Measurements from ENCODE around the gene ZNF213. TPM values are rescaled to one million over a fixed set of nuclear protein-coding genes. Genes with fewer than 3 reads are reported as not detected.

The ZNF213 gene
- polyA plus RNA-seq, 12 donors, result 7.3 to 13.0 (median 9.5) TPM; not detected in 1

DNA sequence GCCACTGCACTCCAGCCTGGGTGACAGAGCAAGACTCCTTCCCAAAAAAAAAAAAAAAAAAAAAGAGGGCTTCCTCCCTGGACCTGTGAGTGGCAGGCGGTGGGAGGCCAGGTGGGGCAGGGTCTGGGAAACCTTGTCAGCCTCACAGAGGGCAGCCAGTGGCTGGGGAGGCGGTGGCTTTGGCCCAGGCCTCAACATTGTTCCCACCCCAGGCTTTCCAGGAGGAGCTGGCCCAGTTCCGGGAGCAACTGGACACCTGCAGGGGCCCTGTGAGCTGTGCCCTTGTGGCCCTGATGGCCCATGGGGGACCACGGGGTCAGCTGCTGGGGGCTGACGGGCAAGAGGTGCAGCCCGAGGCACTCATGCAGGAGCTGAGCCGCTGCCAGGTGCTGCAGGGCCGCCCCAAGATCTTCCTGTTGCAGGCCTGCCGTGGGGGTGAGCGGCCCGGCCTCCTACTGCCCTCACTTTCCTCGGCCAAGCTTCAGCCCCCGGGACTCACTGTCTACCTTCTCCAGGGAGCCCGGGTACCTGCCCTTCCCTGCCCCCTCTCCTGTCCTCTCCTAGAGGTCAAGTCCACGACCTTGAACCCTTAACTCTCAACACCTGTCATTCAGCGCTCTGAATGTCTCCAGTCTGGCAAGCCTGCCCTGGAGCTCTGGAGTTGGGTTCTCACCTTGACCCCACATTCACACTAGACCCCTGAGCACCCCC lies 12.4 kb downstream of the ZNF213 start:
- DNase-seq, result no peak

DNA sequence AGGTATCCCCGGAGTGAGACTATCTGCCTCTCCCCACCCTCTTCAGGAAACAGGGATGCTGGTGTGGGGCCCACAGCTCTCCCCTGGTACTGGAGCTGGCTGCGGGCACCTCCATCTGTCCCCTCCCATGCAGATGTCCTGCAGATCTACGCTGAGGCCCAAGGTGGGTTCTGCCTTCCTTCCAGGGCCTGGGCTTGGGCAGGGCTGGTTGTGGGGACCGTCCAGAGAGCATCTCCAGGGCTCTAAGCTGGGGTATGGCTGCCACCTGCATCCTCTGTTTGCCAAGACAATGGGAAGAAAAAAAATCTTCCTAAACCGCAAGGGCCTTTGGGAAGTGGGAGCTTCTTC lies 12.9 kb downstream of the ZNF213 start:
- DNase-seq, result no peak

DNA sequence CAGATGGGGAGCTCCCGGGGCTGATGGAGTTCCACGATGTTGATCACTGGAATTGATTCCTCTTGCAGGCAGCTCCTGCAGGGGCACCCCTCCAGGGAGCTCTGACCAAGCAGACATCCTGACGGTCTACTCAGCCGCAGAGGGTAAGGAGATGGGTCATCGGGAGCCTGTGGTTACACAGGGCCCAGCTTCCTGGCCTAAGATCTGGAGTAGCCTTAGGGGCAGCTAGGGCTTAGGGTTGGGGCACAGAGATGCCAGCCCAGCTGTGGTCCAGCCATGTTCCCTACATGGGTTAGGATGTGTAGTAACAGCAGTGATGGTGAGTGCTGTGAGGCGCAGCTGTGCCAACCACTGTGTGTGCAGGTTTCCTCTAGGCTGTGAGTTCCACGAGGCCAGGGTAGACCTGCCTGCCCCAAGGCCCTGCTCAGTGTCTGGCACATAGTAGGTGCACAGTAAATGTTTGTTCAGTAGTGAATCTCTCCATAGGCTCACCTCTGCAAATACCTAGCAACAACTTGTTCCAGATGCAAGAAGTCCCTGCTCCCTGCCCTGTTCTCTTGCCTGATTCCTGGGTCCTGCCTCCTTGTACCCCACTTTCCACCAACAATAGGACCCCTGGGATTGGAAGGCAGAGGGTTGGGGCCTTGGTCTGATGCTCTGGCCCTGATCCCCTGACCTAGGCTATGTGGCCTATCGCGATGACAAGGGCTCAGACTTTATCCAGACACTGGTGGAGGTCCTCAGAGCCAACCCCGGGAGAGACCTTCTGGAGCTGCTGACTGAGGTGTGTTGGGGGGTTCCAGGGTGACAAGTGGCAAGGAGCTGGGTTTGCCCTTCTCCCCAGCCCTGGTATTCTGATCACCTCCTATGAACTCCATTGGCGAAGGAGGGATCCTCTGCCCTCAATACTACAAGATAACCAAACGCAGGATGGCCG lies 13.7 kb downstream of the ZNF213 start:
- DNase-seq, result no peak

DNA sequence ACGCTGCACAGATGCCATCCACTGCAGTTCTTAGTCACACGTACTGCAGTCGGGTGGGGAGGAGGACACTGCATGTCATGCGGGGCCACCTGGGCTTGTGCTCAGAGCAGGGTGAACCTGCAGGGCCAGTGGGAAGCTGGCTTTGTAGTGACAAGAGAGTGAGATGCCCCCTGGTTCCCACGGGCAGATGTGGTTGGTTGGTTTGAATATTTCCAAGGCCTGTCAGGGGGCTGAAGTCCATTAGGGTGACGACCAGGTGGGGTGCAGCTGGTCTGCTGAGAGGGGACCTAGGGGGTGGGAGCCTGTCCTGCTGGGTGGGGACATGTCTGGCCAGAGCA lies 14.3 kb downstream of the ZNF213 start:
- no peak for DNase-seq

DNA sequence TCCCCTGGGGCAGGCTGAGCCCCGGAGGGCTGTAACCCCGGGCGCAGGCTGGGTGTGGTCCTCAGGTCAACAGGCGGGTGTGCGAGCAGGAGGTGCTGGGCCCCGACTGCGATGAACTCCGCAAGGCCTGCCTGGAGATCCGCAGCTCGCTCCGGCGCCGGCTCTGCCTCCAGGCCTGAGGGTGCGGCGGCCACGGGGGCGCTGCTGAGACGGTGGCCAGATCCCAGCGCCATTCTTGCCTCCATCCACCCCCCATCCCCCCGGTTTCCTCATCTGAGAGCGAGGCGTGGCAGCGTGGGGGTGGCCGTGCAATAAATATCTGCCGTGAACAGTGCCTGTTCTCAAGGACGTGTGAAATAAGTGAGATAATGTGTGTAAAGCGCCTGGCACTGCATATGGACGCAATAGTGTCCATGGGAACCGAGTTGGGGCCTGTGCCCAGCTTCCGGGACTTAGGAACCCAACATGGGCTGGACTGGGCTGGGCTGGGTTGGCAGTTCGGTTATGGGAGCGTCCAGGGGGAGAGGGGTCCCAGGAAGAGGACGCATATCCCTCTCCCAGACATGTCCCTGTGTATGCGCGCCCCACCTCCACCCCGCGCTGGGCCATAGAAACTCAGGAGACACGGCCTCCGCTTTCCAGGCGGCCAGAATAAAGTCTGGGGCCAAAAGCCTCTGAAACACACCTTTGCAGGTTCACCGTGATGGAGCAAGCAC lies 15.0 kb downstream of the ZNF213 start:
- DNase-seq, result peak; percentile 50

DNA sequence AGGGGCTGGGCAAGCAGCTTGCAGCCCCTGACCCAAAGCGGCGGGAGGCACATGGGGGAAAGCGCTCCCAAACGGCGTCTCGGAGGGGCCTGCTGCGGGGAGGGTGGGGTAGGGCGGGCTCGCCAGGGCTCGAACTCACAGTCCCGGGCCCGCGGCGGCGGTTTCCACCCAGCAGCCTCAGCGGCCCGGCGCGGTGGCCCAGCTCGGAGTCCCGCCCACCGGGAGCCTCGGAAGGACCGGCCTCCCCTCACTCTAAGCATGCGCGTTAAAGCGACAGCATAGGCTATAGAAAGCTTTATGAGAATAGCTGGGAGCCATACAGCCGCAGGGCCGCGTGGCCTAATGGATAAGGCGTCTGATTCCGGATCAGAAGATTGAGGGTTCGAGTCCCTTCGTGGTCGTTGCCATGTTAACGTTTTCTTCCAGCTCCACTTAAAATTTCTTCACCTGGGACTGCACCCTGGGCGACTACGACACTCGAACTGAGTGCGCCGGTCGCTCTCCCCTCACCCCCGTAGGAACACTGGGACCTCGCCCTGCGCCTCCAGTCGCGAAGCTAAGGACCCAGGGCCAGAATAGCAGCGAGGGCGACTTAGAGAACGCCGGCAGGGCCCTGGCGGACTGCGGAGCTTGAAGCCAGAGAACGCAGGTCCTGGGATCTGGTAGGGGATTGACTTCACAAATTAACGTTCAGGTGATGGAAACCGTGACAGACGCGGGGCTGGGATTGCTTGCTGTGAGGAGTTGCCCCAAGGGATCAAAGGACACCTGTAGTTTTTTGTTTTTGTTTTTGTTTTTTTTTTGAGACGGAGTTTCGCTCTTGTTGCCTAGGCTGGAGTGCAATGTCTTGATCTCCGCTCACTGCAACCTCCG lies 15.8 kb downstream of the ZNF213 start:
- peak; percentile 97 for DNase-seq

DNA sequence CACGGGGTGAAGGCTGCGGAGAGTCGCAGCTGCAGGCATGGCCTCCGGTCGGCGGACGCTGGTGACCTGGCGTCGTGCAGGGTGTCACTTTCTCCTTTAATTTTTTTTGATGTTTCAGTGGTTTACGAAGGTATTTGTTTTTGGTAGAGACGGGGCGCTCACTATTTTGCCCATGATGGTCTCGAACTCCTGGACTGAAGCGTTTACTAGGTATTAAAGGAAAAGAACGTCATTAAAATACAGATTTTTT lies 17.1 kb downstream of the ZNF213 start:
- no peak for DNase-seq

DNA sequence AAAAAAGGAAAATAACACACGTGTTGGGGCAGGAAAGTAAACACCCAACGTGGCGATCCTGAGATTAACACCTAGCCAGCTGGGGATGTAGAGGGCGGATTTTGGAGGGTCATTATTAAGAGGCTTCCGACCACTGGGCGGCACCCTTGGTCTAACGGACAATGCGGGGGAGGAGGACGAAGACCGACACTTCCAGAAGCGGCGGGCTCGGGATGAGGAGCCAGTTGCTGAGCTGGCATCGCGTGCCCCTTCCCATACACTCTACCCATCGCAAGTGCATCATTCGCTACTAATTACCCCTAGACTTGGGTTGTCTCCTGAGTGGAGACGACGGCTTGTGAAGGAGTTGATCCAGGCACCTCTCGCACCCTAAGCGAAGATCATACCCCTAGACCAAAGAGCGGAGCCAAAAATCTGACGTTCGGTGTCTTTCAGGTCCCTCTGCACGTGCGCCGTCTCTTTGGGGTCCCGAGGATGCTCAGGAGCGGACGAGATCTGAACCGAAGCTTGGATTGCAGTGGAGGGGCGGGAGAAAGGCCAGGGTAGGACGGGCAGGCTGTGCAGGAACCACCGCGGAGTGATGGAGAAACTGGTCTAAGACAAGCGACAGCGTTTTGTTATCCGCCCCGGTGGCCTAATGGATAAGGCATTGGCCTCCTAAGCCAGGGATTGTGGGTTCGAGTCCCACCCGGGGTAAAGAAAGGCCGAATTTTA lies 17.6 kb downstream of the ZNF213 start:
- DNase-seq, result peak; percentile 95

DNA sequence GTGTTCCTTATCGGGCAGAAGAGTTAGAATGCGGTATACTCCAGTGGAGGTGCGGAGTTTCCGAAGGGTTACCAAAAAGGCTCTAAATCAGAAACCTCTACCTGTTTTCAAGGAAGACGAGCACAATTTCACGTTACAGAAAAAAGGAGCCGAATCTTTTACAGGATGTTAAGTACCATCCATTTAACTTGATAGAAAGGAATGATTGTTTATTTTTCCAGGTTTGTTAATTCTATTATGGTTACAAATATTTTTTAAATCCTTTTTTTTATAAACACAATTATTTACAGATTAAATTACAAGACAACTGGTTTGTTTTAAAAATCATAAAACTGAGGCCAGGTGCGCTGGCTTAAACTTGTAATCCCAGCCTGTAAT lies 18.2 kb downstream of the ZNF213 start:
- no peak for DNase-seq

DNA sequence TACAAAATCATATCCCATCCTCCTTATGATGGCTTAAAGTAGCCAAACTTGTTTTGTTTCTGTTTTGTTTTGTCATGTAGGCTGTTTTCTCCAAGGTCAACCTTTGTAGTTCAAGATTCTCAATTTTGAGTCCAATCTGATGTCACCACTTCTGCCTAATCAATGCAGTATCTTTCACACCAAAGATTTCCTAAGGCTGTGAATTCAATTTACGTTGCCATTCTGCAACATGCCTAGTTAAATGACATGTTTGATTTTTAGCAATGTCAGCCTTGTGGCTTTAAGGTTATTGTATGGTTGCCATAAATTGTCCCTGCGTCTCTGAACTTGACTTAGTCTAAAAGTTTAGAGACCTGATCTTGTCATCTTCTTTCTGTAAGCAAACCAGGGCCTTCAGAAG lies 20.4 kb downstream of the ZNF213 start:
- DNase-seq, result no peak

DNA sequence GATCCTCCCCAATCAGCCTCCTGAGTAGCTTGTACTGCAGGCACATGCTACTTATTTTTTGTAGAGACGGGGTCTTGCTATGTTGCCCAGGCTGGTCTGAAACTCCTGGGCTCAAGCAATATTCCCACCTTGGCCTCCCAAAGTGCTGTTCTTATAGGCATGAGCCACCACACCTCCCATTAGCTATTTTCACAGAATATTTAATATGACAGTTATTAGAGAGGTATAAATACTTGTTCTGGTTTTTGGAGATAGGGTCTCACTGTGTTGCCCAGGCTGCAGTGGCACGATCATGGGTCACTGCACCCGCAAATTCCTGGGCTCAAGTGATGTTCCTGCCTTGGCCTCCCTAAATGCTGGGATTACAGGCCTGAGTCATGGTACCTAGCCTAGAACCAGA lies 21.1 kb downstream of the ZNF213 start:
- DNase-seq, result no peak

DNA sequence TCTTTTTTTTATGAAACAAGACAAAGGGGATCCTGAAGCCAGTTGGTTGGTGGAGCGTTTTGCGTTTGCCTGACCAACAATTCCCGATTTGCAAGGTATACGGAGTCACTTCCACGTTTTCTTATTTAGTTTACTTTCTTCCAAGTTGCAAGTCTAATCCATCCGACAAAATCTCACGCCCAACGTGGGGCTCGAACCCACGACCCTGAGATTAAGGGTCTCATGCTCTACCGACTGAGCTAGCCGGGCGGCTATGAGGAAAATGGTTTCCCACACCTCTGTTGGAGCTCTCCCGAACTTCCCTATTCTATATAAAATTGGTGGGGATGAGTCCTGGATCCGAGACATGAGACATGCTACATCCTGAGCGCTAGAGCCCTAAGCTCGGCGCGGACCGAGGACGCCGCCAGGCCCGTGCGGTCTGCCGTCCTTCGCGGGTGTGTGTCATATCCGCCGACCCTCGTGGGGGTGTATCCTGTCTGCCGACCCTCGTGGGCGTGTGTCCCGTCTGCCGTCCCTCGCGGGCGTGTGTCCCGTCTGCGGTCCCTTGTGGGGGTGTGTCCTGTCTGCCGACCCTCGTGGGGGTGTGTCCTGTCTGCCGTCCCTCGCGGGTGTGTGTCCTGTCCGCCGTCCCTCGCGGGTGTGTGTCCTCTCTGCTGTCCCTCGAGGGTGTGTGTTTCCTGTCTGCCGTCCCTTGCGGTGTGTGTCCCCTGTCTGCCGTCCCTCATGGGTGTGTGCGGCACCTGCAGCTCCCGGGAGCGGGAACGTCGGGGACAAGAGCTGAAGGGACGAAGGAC lies 22.6 kb downstream of the ZNF213 start:
- DNase-seq, result peak; percentile 85

DNA sequence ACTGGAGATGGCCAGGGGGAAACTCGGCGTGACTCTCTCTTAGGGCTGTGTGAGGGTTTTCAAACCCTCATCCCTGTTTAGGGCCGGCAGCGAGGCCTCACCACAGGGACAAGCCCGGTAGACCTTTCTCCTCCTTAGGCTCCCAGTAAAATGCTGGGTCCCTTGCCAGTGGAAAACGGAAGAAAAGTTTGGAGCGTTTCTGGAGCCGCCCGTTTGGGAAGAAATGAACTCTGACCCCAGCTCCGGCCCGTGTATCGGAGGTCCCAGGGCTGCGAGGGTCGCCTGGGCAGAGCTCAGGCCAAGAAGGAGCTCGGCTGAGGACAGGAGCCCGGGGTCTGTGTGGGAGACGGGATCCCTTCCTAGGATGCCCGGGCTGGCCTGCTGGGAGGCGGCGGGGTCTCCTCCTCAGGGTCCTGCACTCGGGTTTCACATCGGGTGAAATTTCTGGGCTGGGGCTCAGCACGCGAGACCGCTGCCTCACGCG lies 23.2 kb downstream of the ZNF213 start:
- peak; percentile 29 for DNase-seq

DNA sequence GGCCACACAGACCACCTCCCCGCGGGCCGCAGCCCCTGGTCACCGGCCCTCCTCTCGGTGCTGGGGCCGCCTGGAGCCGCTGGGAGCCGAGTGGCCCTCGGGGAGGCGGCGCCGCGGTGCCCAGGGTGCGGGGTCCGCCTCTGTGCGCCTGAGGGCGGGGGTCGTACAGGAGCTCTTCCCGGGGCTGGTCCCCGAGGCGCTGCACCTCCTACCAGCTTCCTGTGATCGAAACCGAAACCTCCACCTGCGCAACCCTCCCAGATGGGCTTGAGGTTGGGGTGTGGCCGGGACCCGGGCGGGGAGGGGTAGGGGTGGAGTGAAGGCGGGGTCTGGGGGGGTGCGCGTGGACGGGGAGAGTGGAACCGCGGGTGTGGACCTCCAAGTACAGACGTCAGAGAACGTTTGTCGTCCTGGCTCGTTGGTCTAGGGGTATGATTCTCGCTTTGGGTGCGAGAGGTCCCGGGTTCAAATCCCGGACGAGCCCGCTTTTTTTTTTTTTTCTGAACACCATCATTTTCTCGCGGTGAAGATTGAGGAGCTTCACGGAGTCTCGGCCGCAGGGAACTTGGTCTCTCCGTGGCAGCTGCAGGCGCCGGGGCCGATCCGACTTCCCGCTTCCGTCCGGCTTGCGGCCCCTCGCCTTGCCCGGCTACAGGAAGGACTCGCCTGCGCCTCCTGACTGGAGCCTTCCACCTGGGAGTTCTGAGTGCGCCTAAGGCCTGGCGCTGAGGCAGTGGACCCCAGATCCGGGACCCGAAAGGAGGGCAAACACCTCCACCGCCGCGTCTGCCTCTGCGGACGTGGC lies 23.9 kb downstream of the ZNF213 start:
- peak; percentile 81 for DNase-seq

DNA sequence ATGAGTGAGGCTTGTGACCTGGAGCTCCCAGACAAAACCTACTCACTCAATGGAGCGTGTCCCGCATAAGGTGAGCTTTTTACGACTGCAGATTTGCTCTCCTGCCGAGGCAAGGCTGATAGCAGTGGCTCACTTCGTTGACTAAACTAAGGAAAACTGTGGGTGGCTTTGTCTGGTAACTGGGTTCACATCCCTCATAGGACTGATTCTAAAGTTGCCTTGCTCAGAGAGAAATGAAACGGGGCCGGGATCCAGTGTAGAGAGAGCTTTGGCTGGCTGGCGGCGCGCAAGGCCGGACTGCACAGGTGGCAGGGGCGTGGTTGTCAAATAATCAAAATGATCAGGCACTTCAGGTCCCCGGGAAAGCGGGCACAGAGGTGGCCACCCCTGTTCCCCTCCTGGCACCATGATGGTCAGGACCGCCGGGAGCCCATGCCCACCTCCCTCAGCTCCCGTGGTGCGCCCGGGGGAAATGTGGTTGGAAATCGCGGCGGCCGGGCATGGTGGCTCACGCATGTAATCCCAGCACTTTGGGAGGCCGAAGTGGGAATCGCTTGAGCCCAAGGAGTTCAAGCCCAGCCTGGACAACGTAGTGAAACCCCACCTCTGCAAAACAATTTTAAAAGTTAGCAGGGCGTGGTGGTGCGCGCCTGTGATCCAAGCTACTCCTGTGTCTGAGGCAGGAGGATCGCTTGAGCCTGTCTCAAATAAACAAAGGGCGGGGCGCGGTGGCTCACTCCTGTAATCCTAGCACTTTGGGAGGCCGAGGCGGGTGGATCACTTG lies 26.6 kb downstream of the ZNF213 start:
- no peak for DNase-seq

DNA sequence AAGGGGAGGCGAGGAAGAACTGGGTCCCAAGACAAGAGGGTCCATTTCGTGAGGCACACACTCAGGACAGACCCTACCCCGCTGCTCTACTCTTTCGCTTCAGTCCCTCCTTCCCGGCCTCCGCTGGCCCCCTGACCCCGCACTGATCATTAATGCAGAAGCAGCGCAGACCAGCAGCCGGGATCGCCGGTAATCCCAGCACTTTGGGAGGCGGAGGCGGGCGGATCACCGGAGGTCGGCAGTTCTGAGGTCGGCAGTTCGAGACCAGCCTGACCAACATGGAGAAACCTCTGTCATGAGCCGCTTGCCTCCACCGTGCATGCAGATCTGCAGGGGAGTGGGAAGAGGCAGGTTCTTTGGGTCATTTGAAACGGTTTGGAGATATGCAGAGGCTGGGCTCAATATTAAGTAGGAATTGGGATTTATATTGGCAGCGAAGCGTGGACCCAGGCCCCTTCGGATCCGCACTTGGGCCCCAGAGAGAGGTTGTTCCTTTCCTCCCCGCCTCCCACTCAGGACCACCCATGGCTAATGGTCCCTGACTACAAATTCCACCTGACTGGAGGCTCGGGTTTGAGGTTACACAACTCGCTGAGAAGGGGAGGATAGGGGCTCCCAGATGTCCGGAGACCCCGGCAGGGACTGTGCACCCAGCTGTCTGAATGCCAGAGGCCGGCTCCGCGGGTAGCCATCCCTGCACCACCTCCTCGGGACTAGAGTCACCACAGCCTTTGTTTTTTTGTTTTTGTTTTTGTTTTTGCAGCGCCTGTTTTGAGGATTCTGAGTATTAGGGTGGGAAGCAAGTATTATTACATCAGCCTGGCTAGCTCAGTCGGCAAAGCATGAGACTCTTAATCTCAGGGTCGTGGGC lies 29.5 kb downstream of the ZNF213 start:
- DNase-seq, result no peak

DNA sequence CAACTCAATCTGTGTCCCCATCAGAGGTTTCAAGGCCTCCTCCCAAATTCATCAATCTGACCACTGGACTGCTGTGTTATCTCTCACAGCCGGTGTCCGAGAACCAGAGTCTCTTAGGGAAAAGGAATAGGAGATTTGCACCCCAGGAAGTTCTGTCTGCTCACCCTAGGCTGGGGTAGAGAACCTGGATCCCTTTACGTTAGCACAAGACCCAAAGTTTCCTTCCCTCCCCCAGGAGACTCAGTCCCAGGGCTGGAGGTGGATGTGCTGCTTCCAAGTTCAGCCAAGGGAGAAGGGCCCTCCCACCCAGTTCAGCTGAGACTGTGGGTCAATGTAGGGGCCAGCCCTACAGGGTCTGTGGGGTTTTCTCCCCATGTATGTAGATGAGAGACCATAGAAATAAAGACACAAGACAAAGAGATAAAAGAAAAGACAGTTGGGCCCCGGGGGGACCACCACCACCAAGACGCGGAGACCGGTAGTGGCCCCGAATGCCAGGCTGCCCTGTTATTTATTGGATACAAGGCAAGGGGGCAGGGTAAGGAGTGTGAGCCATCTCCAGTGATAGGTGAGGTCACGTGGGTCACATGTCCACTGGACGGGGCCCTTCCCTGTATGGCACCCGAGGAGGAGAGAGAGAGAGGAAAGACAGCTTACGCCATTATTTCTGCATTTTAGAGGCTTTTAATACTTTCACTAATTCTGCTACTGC lies 30.4 kb downstream of the ZNF213 start:
- DNase-seq, result no peak

All from muscle of arm (tissue), 12 donors.